Measurements from ENCODE around the gene RAB3A.
"Not testable (repeated sequence)": the region's sequence is repeated elsewhere in the genome, so short reads cannot be mapped to it uniquely, and the experiment has no call there.

RAB3A gene

DNA sequence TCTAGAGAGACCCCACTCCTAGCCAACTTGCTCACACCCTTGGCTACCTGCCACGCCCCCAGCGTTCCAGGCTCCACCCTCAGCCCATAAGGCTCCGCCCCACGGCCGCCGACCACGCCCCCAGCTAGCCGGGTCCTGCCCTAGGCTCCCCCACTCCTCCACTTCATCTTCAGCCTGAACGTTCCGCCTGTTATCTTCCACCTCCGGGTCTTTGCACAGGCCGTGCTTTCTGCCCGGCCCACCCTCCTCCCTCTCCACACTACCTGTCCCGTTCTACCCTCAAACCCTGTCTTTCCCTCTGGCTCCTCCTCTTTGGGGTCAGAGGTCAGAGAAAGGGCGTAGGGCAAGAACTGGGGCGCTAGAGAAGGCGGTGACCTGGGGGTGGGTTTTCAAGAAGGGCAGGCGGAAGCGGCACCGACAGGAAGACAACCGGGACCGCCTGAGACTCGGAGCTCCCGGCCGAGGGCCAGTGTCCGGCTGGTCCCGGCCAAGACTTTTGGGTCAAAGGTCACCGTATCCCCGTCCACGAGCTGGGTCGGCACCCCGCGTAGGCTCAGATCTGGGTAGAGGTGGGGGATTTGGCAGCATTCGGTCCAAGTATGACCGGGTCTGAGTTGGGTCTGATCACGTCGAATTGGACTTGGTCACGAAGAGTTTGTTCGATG is 20.1 kb upstream of the RAB3A start:
- DNase-seq (ENCODE audit: low spot score): peak; percentile 61

DNA sequence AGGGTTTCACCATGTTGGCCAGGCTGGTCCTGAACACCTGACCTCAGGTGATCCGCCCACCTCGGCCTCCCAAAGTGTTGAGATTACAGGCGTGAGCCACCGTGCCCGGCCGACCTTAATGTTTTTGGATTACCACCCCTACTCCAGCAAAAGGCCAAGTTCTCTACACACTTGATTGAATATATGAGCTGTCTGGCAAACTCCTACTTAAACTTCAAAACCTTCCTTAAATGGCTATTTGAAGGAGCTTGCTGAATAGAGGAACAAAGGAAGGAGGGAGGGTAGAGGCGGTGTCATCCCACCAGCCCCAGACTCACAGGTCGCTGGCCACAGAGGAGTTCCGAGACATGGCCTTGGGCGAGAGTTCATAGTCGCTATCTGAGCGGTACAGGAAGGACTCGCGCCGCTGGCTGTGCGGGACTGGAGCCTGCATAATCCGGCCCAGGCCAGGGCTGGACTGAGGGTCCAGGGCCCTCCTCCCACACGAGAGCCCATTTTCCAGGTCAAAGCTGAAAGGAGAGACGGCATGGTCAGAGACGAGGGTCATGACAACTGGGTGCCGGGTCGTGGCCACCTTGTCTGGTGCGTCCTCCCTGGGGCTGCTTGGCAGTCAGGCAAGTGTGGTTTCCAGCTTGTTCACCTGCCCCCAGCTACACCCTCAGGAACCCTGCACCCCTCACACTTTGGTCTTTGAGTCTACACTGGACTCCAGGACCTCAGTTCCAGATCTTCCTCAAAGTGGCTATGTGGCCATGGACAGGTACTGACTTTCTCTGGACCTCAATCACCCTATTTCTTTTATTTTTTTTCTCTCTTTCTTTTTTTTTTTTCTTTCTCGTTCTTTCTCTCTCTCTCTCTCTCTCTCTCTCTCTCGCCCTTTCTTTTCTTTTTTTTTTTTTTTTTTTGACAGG is 18.2 kb upstream of the RAB3A start:
- no peak for DNase-seq (ENCODE audit: low spot score)

DNA sequence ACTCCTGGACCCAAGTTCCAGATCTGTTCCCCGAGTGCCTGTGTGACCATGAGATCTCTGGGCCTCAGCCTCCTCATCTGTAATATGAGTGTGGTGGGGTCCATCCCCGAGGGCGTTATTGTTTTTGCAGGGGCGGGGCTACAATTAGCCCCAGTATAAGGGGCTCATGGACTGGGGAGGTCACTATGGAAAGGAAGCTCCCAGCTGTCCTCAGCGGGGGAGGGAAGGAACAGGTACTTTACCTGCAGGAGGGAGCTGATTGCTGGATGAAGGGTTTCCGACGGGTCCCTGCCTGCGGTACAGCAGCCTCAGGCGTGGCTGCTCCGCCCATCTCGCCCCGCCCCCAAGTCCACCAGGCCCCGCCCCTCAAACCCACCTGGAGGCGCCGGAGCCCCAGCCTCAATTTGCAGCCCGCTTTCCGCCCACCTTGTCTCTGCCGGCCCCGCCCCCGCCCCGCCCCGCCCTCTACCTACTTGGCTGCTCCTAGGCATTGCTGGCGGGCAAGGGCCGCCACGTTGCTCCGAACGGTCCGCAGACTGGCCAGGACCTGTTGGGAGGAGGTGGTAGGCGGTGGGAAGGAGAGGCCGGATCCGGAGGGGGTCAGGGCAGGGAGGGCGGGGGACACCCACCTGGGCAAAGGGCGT is 16.9 kb upstream of the RAB3A start:
- peak; percentile 21 for DNase-seq (ENCODE audit: low spot score)

DNA sequence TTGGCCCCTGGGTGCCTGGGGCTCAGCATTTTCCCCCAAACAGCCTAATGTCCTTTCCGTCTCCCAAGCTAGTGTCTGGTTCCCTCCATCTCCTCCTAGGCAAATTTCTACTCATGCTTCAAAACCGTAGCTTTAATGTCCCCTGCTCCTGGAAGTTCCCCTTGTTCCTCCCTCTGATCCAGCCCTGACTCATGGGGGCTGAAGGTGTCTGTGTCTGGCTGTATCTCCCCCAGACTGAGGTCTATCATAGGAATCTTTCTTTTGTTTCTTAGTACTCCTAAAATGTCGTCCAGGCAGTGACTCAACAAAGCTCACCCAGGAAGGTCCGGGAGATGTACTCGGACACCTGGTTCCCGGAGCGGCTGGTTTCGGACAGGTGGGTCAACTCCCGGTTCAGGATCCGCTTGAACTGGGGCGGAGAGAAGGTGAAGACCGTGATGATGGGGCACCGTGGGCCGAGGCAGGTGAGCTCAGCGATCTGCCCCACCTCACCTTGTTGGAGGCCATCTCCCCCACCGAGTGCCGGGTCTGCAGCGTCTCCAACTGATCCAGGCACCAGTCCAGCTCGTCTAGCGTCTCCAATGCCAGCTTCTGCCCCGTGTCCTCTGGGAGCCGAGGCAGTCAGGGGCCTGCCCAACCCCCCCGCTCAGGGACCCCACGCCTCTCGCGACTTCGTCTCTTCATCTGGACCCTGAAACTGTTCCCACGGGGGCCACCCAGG is 16.2 kb upstream of the RAB3A start:
- DNase-seq (ENCODE audit: low spot score): no peak

DNA sequence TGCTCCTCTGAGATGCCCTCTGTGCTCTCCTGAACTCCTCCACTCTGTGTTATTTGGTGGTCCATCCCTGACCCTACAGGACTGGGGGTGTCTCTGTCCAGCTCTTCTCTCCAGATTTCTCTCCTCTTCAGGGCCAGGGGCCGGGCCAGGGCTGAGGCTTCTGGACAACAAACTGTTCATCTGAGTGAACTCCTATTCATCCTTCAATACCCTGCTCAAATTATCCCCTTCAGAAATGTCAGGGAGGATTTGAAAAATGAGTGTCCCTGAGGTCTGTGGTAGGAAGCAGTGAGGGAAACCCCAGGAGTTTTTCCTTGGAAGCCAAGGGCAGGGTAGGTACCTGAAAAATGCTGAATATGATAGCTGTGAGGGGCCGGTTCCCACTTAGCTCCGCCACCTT is 14.8 kb upstream of the RAB3A start:
- no peak for DNase-seq (ENCODE audit: low spot score)

DNA sequence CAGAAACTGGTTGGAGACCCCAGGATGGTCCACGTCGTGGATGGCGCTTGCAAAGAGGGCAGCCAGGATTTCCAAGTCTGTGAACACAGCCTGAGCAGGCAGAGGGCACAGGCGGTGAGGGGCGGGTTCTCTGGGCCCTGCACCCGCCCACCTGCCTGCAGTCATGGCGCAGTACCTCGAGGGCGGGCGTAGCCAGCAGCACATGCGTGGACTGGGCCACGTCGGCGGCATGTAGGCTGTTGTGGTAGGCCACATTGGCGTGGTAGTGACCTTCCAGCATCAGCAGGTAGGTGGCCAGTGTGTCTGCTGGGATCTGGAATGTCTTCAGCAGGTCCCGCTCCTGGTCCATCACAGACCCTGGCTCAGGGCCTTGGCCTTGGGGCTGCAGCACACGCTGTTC is 14.3 kb upstream of the RAB3A start:
- no peak for DNase-seq (ENCODE audit: low spot score)

DNA sequence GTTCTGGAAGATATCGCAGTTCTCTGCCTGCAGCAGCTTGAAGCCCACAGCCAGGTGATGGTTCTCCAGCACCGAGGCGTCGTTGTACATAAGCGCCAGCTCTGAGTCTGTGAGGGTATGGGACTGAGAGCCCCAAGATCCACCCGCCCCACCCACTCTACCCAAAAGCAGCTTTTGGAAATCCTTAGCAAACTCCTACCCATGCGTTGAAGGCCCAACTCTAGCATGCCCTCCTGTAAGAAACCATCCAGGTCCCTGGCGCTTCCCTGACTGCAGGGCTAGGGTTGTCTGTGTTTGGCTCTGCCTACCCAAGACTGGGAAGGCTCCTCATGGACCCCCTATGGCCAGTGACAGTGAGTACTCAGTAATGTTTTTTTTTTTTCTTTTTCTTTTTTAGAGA is 12.9 kb upstream of the RAB3A start:
- DNase-seq (ENCODE audit: low spot score): no peak

DNA sequence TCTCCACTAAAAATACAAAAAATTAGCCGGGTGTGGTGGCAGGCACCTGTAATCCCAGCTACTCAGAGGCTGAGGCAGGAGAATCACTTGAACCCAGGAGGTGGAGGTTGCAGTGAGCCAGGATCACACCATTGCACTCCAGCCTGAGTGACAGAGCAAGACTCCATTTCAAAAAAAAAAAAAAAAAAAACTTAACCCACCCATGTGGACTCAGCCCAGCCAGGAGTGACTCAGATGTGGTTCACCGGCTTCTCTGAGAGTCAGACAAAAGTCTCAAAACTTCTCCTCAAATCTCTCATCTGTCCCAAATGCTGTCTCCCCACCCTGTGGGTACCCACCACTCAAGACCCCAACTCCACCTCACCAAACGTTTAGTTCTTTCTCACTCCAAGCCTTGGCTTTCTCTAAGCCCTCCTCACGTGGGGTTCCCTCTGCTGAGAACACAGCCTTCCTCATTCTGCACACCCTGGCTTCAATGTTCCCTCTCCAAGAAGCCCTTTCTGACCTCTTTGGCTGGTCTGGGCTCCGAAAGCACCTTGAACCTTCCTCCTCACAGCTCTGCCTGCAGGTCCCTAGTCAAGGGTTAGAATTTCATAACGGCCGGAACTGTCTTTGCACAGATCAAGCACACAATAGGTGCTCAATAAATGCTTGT is 11.1 kb upstream of the RAB3A start:
- no peak for DNase-seq (ENCODE audit: low spot score)

DNA sequence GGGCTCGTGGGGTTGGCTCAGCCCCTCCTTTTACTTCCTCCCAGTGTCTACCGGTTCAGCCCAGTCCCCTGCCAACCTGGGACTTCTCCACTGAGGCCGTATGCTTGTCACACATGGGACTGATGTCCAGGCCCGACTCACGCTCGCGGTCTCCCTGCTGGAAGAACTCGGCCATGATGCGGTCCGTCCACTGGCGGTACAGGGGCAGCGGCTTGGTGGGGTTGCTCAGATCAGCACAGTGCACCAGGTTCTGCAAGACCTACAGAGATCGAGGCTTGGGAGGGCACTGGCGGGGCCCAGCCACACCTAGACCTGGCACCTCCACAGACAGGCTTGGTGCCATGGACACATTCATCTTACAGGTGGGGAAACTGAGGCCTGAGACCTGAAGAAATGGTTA is 7.8 kb upstream of the RAB3A start:
- no peak for DNase-seq (ENCODE audit: low spot score)

DNA sequence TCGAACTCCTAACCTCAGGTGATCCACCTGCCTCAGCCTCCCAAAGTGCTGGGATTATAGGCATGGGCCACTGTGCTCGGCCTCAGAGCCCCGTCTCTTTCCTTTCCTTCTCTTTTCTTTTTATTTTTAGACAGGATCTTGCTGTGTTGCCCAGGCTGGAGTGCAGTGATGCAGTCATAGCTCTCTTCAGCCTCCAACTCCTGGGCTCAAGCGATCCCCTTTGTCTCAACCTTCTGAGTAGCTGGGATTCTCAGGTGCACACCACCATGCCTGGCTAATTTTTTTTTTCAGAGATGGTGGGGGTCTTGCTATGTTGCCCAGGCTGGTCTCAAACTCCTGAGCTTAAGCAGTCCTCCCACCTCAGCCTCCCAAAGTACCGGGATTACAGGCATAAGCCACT is 6.1 kb upstream of the RAB3A start:
- DNase-seq (ENCODE audit: low spot score): not testable (repeated sequence)

DNA sequence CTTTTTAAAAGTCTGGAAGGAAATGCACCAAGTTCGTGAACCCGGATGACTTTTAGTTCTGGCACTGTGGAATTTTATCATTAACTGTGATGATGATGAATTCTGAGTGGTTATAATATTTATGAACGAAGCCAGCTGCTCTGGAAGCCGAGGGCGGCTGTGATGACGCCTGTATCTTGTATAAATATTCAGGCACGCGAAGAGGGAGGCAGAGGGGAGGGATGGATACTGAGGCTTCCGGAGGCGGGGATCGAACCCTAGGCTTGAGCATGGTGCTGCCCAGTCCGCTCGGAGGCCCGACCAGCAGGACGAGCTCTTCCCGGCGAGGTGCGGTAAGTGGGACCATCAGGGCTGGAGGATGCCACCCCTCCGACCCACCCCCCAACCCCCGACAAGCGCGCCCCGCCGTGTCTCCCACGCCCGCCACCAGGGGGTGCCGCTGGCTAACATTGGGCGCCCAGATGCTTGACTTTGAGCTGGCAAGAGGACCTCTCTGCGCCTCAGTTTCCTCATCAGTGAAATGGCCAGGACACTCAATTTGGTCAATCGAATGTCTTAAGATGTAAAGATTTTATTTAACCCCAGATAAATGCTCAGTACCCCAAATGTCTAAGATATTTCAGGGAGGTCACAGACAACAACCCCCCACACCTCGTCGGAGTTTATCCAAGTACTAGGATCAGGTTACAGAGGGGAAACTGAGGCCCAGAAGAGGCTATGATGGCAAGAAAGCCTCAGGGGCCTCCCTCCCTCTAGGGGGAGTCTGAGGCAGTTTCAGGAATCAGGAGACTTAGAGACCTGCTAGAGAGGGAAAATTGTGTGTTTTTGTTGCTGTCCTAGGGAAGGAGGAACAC is 4.5 kb upstream of the RAB3A start:
- peak; percentile 35 for DNase-seq (ENCODE audit: low spot score)

DNA sequence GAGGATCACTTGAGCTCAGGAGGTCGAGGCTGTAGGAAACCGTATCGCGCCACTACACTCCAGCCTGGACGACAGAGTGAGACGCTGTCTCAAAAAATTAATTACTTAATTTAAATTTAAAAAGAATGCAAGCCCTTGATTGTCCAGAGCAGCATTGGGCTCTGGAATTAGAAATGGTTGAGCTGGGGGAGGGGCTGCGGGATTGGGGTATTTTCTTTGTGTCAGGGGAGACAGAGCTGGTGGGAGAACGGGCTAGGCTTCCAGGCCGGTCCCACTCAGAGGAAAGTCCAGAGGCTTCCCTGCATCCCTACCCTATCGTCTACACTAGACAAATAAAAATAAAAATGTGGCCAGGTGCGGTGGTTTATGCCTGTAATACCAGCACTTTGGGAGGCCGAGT is 2.2 kb upstream of the RAB3A start:
- no peak for DNase-seq (ENCODE audit: low spot score)

DNA sequence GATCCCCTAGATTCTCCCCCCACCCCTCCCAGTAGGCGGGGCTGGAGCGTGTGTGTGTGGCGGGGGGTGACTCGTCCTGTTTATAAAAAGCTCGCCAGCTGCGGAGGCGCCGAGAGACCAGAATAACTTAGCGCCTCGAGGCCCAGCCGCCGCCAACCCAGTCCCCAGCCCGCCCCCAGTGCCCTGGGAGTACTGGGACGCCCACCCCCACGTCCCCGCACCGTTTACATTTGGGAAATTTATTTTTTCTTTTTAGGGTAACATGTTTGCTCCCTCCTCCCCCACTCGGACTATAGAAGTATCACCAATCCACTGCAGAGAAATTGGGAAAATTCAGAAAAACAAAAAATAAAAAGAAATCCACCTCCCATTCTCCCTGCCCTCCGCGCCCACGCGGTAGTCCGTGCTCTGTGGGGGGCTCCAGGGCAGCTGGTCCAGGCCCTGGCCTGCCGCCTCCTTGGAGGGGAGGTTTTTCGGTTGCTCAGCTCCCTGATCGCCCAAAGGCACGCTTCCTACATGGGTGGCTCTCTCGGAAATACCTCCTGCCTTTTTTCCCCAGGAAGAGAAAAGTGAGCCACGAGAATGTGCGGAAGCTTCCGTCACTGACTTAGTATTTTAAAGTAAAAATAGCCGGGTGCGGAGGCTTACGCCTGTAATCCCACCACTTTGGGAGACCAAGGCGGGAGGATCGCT is 1.5 kb upstream of the RAB3A start:
- DNase-seq (ENCODE audit: low spot score): peak; percentile 50

DNA sequence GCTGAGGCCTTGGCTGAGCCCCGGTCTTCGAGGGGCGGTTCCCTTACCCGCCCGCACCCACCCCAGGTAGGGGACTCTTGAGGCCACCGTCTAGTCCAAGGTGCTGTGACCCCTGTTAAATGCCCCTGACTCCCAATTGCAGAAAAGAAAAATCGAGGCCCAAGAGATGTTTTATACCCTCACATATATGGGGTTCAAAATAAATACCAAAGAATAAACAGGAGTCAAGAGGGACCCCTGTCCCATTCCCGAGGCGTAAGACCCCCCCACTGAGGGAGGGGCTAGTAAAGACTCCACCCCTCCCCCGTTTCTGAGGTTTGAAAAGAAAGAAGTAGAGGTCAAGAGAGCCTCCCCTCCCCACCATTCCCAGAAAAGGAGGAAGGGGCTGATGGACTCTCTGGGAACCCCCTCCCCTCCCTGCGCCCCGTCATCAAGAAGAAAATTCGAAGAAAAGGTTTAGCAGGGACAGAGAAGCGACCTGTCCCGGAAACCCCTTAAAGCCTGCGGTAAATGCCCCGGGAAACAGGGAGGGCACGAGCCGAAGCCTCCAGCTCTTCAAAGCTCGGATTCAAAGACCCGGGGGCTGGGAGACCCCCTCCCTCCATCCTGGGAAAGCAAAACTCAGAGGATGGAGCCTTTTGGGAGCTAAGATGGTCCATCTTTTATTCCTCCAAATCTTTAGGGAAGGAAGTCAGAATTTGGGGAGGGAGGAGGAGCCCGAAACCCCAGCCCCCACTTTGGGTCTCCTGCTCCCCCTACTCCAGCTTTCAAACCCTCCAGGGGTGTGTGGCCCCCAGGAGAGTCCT is 755 bp upstream of the RAB3A start:
- DNase-seq (ENCODE audit: low spot score): no peak

DNA sequence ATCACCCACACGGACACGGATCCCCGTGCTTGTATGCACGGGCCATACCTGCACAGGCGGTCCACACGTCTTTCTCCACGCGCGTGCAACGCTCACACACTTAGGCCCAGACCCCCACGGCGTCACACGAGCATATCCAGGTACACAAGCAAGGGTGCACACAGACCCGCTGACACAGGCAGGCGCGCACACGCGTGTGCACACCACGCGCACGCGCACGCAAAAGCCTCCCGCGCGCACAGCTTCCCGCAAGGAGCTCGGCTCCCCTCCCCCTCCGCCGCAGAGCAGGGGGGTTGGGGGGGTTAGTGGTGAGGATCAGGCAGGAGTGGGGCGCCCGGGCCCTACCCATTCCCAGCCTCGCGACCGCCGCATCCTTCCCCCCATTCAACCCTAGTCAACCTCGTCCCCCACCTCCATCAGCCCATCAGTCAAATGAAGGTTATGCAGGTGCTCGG is 407 bp downstream of the RAB3A start:
- DNase-seq (ENCODE audit: low spot score): peak; percentile 21

DNA sequence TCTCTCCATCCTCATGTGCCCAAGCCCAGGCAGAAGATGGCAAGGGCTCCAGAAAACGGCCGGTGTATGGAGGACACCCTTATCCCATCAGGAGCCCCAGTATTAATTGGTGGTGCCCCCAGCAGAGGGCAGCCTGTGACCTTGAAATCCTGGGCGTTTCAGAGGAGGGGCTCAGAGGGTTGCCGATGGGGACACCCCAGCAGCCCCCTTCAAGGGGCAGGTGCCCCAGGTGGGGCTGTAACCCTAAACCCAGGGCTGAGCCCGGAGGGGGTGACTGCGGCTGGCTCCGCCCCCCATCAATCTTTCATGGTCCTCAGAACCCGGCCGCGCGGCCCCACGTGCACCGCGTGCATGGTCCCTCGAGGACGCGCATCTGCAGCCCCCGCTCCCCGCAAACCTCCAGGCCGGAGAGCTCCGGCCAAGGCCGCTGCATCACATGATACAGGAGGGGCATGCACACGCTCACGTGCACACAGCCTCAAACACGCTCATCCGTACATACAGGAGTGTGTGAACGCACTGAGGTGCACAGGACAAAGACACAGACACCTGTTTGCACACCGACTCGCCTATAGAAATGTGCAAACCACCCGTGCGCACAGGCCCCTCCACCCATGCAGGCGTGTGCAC is 949 bp downstream of the RAB3A start:
- no peak for DNase-seq (ENCODE audit: low spot score)

DNA sequence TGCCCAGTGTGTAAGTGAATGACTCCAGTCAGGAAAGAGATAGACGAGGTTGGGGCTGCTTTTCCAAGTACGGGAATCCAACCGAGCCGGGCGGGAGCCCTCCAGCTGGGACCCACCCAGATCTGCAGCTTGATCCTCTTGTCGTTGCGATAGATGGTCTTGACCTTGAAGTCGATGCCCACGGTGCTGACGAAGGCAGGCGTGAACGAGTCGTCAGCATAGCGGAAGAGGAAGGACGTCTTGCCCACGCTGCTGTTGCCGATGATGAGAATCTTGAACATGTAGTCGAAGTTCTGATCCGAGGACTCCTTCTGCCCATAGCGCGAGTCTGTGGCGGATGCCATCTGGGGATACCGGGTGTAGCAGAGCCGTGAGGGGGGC is 1.5 kb downstream of the RAB3A start:
- DNase-seq (ENCODE audit: low spot score): no peak

DNA sequence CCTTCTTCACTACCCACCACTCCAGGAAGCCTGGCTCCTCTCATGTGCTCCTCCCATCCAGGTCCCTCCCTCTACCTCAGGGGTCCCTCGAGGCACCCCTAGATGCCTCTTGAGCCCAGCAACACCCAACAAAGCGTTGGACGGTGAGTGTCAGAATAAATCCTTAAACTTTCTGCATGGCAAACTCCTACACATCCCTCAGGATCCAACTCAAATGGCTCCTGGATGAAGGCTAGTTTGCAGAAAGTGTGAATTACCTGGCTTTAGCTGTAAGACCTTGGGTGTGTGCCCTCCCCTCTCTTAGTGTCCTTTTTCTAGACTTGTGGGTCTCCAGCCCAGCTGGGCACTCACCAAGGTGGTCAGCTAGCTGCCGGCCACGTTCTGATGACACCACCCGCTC is 5.5 kb downstream of the RAB3A start:
- DNase-seq (ENCODE audit: low spot score): no peak

DNA sequence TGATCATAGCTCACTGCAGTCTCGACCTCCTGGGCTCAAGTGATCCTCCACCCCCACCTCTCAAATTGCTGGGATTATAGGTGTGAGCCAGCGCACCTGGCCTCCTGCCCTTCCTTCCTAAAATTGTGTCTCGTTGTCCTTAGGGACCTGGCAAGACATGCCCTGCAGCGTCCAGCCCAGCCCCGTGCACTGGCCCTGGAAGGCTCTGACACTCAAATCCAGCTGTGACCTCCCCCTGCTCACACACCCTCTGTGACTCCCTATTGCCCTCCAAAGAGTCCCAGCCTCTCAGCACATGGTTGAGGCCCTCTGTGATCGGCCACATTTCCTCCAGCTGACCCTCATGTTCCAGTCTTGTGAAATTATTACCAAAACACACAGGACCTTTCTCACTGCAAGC is 5.9 kb downstream of the RAB3A start:
- no peak for DNase-seq (ENCODE audit: low spot score)
